ENCODE measurements around the gene PCBP4.
"Not testable (repeated sequence)": the region's sequence is repeated elsewhere in the genome, so short reads cannot be mapped to it uniquely, and the experiment has no call there.

The PCBP4 gene

GRCh38 chr3:51938780-51939425 is 28.4 kb downstream of the PCBP4 start:
- no peak for DNase-seq (ENCODE audit: low spot score)

GRCh38 chr3:51937611-51938450 is 29.4 kb downstream of the PCBP4 start:
- DNase-seq (ENCODE audit: low spot score), result no peak

- DNase-seq (ENCODE audit: low spot score), result no peak
Measured at GRCh38 chr3:51937014-51937413, 30.2 kb downstream of the PCBP4 start.

GRCh38 chr3:51935886-51936755 is 31.1 kb downstream of the PCBP4 start:
- no peak for DNase-seq (ENCODE audit: low spot score)

GRCh38 chr3:51934991-51935885 is 32.0 kb downstream of the PCBP4 start:
- no peak for DNase-seq (ENCODE audit: low spot score)

- no peak for DNase-seq (ENCODE audit: low spot score)
Measured at GRCh38 chr3:51934139-51934850, 33.0 kb downstream of the PCBP4 start.

- no peak for DNase-seq (ENCODE audit: low spot score)
Measured at GRCh38 chr3:51933471-51934138, 33.6 kb downstream of the PCBP4 start.

- DNase-seq (ENCODE audit: low spot score), result no peak
Measured at GRCh38 chr3:51932471-51933370, 34.5 kb downstream of the PCBP4 start.

- no peak for DNase-seq (ENCODE audit: low spot score)
Measured at GRCh38 chr3:51931756-51932155, 35.5 kb downstream of the PCBP4 start.

GRCh38 chr3:51930439-51930838 is 36.8 kb downstream of the PCBP4 start:
- DNase-seq (ENCODE audit: low spot score), result no peak

GRCh38 chr3:51929420-51930003 is 37.7 kb downstream of the PCBP4 start:
- DNase-seq (ENCODE audit: low spot score), result peak; percentile 47

- DNase-seq (ENCODE audit: low spot score), result not testable (repeated sequence)
Measured at GRCh38 chr3:51928981-51929380, 38.3 kb downstream of the PCBP4 start.

- no peak for DNase-seq (ENCODE audit: low spot score)
Measured at GRCh38 chr3:51928438-51928837, 38.8 kb downstream of the PCBP4 start.

GRCh38 chr3:51927061-51927977 is 39.9 kb downstream of the PCBP4 start:
- DNase-seq (ENCODE audit: low spot score), result no peak

GRCh38 chr3:51921081-51921578 is 46.1 kb downstream of the PCBP4 start:
- DNase-seq (ENCODE audit: low spot score), result no peak

GRCh38 chr3:51916418-51916817 is 50.8 kb downstream of the PCBP4 start:
- no peak for DNase-seq (ENCODE audit: low spot score)

GRCh38 chr3:51908026-51908425 is 59.2 kb downstream of the PCBP4 start:
- no peak for DNase-seq (ENCODE audit: low spot score)

Measured in HuH-7 (cell line).